Stimulated activated CD4-positive, alpha-beta T cell treated with anti-CD3 and anti-CD28 coated beads, Interleukin-2, amount 100 ng/mL, for 24 hours (primary cell): ENCODE measurements around the gene KIAA2012.
"Not testable (repeated sequence)": the region's sequence is repeated elsewhere in the genome, so short reads cannot be mapped to it uniquely, and the experiment has no call there.

Experiments
- DNase-seq, 2 donors: peaks; one replicate each; pipeline ENCODE4 v3.0.0-alpha.2; 2020

KIAA2012 gene

DNA sequence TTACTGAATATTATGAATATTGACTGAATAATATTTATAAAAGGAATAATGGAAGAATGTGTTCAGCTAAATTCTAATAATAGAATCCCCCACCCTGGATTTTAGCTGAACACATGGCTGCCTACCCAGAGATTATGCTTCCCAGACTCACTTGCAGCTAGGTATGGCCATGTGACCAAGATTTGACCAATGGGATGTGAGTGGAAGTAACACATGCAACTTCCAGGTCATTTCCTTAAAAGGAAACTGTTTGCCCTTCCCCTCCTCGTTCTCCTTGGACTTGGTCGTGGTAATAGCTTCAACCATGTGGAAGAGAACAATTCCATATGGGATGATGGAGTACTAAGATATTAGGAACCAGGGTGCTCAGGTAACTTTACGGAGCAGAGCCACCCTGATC, 47.8 kb downstream of the KIAA2012 start:
- no peak for DNase-seq

GRCh38 chr2:202121532-202122162, 48.6 kb downstream of the KIAA2012 start:
- no peak for DNase-seq

GRCh38 chr2:202122163-202122540, 49.1 kb downstream of the KIAA2012 start:
- DNase-seq = no peak

DNA sequence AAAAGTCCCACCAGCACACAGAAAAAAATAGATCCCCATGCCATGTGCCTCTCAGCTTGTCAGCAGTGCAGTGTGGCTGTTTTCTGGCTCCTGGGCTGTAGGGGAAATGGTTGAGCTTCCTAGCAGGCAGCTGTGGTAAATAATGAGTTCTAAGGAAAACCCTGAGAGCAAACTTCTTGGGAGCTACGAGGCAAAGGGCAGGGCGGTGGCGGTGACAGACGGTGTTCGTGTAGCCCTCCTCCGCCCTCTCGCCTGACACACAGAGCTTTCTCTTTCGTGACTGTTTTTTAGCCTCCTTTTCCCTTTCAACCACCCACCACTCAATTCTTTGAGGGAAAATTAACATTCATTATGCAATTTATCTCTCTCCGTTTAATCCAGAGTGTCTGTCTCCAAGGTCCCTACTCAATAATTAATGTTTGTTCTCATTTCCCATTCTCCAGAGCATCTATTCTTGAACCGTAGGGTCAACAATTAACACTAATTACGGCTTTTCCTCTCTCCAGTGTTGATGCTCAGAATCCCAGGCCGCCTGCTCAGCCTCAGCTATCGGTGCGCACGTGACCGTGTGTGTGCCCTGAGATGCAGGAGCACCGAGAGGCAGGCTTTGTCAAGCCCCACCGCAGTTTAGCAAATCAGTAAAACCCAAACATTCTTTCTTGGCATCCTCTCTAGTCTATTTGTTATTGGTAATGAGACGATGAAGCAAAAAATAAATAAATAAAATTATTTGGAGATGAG, 50.1 kb downstream of the KIAA2012 start:
- DNase-seq = no peak

DNA sequence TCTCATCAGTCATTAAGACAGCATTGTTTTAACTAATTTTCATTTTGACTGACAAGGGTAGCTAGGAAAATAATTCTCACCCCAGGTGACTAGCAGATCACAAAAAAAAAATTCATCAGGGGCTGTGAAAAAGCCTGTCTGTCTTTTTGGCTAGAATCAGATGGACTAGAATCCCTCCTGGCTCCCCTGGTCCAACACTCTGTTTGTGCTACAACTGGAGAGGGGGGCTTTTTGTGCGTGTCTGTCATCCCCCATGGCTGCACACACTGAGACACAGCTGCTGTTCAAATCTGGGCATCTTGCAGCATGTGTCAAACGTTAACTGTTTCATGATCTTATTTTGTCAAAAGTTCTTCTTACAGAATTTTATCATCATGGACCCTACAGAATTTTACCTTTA, 51.2 kb downstream of the KIAA2012 start:
- DNase-seq = no peak

- DNase-seq = no peak
These were observed 54.8 kb downstream of the KIAA2012 start for GRCh38 chr2:202127687-202128331.

GRCh38 chr2:202129841-202130240, 56.8 kb downstream of the KIAA2012 start:
- DNase-seq = no peak

DNA sequence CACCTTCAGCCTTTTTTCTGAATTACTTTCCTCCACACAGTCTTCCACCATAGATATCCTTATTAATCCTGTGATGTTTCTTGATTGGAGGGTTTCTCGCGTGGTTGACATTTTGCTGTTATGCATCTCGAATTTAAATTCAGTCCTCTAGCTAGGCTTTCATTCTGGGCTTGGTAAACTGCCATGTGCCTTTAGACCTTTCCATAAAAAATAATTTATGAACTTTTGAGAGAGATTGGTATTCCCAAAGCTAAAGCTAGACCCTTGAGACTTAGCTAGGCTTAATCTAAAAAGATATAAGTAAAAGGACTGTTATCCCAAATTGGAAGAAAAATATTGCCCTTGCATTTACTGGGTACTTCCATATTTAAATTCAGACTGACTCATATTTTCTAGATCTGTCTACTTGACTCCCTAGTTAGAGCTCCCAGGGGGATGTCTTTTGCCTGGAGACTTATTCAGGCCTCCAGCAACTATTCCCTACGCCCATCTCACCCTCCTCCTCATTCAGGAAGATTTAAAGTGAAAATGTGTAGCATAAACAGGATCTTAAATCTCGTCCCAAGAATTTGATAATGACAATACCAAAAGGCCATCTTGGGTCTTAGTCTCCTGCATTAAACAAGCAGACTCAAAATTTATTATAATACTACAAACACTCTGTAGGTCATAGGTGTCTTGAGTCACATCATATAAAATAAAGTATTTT, 60.3 kb downstream of the KIAA2012 start:
- no peak for DNase-seq

GRCh38 chr2:202133909-202134265, 60.8 kb downstream of the KIAA2012 start:
- no peak for DNase-seq

- DNase-seq = no peak
These were observed 62.2 kb downstream of the KIAA2012 start for GRCh38 chr2:202135091-202135874.

- DNase-seq = not testable (repeated sequence)
These were observed 63.0 kb downstream of the KIAA2012 start for GRCh38 chr2:202136039-202136438.

GRCh38 chr2:202136526-202136925, 63.5 kb downstream of the KIAA2012 start:
- DNase-seq = no peak

GRCh38 chr2:202140522-202141252, 67.6 kb downstream of the KIAA2012 start:
- no peak for DNase-seq

DNA sequence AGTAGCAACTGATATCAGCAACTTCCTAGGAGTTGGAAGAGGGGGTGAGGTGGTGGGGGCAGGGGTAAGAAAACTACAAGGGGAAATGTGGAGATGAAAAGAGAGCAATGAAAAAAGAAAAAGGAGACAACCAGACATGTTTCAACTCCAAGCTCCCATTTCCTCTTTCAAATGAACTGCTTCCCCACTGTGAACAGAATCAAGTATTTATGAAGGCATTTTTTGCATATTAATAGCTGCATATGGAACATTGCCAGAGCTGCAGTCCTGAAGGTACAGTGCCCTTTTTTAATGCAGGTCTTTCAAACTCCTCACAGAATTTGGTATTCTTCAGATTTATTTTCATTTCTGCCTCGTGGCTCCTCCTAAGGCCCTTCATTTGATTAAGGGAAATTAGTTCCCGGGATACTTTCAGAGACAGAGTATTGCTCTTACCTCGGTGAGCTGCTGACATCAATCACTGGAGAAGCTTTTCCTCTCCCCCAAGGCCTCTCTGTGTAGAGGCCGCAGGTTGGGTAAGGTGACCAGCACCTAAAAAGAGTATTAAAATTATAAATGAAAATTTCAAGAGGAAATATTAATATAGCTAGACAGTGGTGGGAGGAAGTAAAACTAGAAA, 68.4 kb downstream of the KIAA2012 start:
- DNase-seq = no peak

DNA sequence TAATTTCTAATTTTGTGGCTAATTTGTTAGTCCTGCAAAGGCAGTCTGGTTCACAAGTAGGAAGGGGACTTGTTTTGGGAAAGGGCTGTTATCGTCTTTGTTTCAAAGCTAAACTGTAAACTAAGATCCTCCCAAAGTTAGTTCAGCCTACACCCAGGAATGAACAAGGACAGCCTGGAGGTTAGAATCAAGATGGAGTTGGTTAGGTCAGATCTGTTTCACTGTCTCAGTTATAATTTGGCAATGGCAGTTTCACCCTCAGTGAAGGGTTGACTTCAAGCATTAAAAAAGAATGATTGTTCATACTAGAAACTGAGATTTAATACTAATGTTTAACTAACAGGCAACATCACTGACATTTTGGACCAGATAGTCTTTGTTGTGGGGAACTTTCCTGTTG, 69.5 kb downstream of the KIAA2012 start:
- DNase-seq = no peak

- no peak for DNase-seq
These were observed 74.7 kb downstream of the KIAA2012 start for GRCh38 chr2:202147775-202148174.

DNA sequence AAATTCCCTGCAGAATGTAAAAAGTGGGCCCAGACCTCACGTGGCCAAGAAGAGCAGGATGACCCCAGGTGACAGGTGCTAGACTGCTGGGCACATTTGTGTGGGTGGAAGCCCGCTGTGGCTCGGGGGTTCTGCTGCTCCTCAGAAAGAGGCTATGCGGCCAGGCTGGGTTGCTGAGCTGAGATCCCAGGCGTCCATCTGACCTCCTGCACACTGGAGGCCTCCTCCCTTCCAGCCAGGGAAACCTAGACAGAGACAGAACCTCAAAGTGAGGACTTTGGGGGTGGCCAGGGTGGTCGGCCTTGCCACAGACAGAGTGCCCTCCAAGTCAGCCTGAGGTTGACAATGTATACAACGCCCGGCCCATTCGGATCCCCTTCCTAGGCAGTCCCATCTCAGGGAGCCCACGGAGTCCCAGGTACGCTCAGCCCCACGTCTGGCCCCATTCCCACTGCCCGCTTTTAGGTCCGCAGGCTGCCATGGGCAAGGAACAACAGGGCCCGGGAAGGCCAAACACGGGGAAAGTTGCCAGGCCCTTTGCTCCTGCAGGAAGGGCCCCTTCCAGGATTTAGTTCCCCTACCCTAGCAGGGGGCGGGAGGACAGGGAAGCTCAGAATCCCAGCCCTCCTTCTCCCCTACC, 75.6 kb downstream of the KIAA2012 start:
- DNase-seq = no peak

- DNase-seq = no peak
These were observed 76.2 kb downstream of the KIAA2012 start for GRCh38 chr2:202149155-202149762.

DNA sequence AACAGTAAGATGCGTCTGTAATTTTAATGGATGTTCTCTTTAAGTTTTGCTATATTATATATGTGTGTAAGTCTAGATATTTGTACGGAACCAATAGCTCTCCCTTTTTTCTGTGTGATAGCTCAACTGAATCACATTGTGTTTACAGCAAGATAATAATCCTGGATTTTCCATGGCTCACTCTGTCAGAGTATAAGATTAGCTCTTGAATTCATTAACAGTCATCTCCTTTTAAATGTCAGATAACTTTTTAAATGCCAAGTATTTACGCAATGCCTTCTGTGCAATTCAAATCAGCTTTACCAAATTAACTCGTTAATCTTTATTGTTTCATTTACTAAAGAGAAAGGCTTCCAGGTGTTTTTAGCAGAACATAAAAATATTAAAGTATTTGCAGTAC, 76.9 kb downstream of the KIAA2012 start:
- no peak for DNase-seq

- no peak for DNase-seq
These were observed 79.2 kb downstream of the KIAA2012 start for GRCh38 chr2:202152104-202152715.
